Smooth muscle cell (in vitro differentiated cells): ENCODE results near the gene MYL3. TPM values are rescaled to one million over a fixed set of nuclear protein-coding genes. Genes with fewer than 3 reads are reported as not detected.
"Not testable (repeated sequence)": the region's sequence is repeated elsewhere in the genome, so short reads cannot be mapped to it uniquely, and the experiment has no call there.

Experiments
- DNase-seq: peaks from one replicate; lab custom pipeline; 2025; ENCODE audit not compliant: unreplicated experiment; lab: John Stamatoyannopoulos, UW
- H2AFZ ChIP-seq: fragments of 200-600 bp; sonication (generic); 2 replicates; pipeline ENCODE4 v1.6.0; 2016; ENCODE audit warnings: antibody characterized with exemption, low read depth, mild to moderate bottlenecking
- H3F3A ChIP-seq: fragments of 200-600 bp; sonication (generic); 2 replicates; pipeline ENCODE4 v1.6.0; 2017; ENCODE audit warnings: antibody characterized with exemption, low read depth
- H3K27ac ChIP-seq: fragments of 200-600 bp; sonication (generic); 2 replicates; pipeline ENCODE4 v1.5.1; 2016; ENCODE audit warnings: low read depth, mild to moderate bottlenecking
- H3K27me3 ChIP-seq: fragments of 200-600 bp; sonication (generic); 2 replicates; pipeline ENCODE4 v1.6.1; 2016; ENCODE audit warnings: low read depth, mild to moderate bottlenecking
- H3K36me3 ChIP-seq: fragments of 200-600 bp; sonication (generic); 2 replicates; pipeline ENCODE4 v1.5.1; 2016; ENCODE audit warnings: low read depth
- H3K4me1 ChIP-seq: fragments of 200-600 bp; sonication (generic); 2 replicates; pipeline ENCODE4 v1.5.1; 2016; ENCODE audit warnings: low read depth
- H3K4me2 ChIP-seq: fragments of 200-600 bp; sonication (generic); 2 replicates; pipeline ENCODE4 v1.6.0; 2016; ENCODE audit warnings: mild to moderate bottlenecking
- H3K4me3 ChIP-seq: fragments of 200-600 bp; sonication (generic); 2 replicates; pipeline ENCODE4 v1.5.1; 2016; ENCODE audit warnings: mild to moderate bottlenecking
- H3K79me2 ChIP-seq: fragments of 200-600 bp; sonication (generic); 2 replicates; pipeline ENCODE4 v1.6.0; 2016; ENCODE audit warnings: low read depth, mild to moderate bottlenecking
- H3K9ac ChIP-seq: fragments of 200-600 bp; sonication (generic); 2 replicates; pipeline ENCODE4 v1.6.0; 2016; ENCODE audit warnings: low read depth
- H3K9me3 ChIP-seq: fragments of 200-600 bp; sonication (generic); replicated peaks from 2 replicates; pipeline ENCODE4 v1.5.1; 2016; ENCODE audit warnings: low read depth
- H4K20me1 ChIP-seq: fragments of 200-600 bp; sonication (generic); 2 replicates; pipeline ENCODE4 v1.6.0; 2016; ENCODE audit warnings: low read depth
- WGBS: methylation state at CpG from one replicate; pipeline ENCODE4 v1.1.7; 2016; ENCODE audit warnings: low lambda C conversion rate; 5-methylcytosine and 5-hydroxymethylcytosine counted together
- polyA plus RNA-seq: library from polyadenylated mRNA; unstranded; fragments of >200 nt; fragmentation: Nextera tagmentation; extraction: Ambion mirVana; gene quantifications from 2 replicates; pipeline ENCODE4 v1.2.1, GENCODE V29; 2016
- total RNA-seq: library from RNA; depleted of rRNA; stranded (reverse); fragments of >200 nt; gene quantifications from 2 replicates; pipeline ENCODE4 v1.2.3, GENCODE V29; 2014
- TF ChIP-seq, protein P1 (sequence below): fragments of 200-600 bp; sonication (generic); IDR thresholded peaks from 2 replicates; pipeline ENCODE4 v1.5.1; 2017; ENCODE audit warnings: borderline replicate concordance, mild to moderate bottlenecking, antibody characterized with exemption; ENCODE audit not compliant: insufficient read depth, poor library complexity, severe bottlenecking

The MYL3 gene
- total RNA-seq (8.4 and 13.8 TPM in 2 replicates), polyA plus RNA-seq (14.4 and 25.6 TPM in 2 replicates)

DNA sequence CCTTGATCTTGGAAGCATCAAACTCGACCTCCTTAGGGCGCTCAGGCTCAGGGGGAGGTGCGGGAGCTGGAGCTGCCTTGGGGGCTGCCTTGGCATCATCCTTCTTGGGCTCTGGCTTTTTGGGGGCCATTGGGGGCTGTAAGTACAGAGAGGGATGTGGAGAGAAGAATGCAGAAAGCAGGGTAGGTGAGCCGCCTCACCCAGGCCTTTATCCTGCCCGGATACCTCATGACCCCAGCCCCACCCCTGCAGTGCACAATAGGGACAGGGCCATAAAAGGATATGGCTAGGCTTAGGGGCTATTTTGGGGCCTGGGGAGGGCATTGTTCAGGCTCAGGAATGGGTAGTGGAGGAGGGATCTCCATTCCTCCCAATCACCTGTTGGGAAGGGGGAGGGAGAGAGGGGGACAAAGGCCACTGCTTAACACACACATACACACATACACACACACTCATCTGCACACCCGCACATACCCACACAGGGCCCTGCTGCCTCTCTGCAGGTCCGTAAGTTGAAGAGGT lies at the start of gene MYL3:
Gene MYL3 (minus strand): TSS at position 184 of the 522 bp plus-strand sequence. CDS start 54 bp downstream, at position 130.
- no peaks in the 10 kb centered on the region for H3K36me3 ChIP-seq
- H3K27ac ChIP-seq, result no peak within 1 kb of the TSS
- H3K9ac ChIP-seq, result no peak within 1 kb of the TSS
- H3K9me3 ChIP-seq, result no peaks in the 10 kb centered on the region
- 94% methylated on average over 7 of the region's 7 CpGs for WGBS
- no peaks in the 10 kb centered on the region for H3K27me3 ChIP-seq
- H3K4me2 ChIP-seq, result no peak within 1 kb of the TSS
- H3K4me1 ChIP-seq, result no peaks in the 10 kb centered on the region
- TF ChIP-seq, protein P1, sequence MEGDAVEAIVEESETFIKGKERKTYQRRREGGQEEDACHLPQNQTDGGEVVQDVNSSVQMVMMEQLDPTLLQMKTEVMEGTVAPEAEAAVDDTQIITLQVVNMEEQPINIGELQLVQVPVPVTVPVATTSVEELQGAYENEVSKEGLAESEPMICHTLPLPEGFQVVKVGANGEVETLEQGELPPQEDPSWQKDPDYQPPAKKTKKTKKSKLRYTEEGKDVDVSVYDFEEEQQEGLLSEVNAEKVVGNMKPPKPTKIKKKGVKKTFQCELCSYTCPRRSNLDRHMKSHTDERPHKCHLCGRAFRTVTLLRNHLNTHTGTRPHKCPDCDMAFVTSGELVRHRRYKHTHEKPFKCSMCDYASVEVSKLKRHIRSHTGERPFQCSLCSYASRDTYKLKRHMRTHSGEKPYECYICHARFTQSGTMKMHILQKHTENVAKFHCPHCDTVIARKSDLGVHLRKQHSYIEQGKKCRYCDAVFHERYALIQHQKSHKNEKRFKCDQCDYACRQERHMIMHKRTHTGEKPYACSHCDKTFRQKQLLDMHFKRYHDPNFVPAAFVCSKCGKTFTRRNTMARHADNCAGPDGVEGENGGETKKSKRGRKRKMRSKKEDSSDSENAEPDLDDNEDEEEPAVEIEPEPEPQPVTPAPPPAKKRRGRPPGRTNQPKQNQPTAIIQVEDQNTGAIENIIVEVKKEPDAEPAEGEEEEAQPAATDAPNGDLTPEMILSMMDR, result no peak
- no peaks in the 10 kb centered on the region for H3K79me2 ChIP-seq
- no peak within 1 kb of the TSS for H3K4me3 ChIP-seq
- H2AFZ ChIP-seq, result no peak within 1 kb of the TSS
- H4K20me1 ChIP-seq, result no peaks in the 10 kb centered on the region
- H3F3A ChIP-seq, result no peaks in the 10 kb centered on the region
- no peak for DNase-seq

DNA sequence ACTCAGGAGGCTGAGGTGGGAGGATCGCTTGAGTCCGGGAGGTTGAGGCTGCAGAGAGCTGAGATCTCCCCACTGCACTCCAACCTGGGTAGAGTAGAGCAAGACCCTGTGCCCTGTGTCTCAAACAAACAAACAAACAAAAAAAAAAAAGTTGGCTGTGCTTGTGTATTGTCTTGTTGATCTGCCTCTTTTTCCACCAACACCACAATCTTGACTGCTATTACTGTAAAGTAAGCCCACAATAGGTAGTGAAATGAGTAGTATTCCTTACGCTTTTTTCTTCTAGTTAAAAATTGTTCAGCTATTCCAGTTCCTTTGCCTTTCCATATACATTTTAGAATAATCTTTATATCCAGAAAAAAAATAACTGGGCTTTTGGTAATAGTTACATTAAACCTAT lies 49.7 kb upstream of the MYL3 start:
- Histone ChIP-seq H3K4me2 (no peak overlapping the region), H3K27me3 (no peaks in the 10 kb centered on the region)
- 97% methylated on average over 3 of the region's 3 CpGs for WGBS

DNA sequence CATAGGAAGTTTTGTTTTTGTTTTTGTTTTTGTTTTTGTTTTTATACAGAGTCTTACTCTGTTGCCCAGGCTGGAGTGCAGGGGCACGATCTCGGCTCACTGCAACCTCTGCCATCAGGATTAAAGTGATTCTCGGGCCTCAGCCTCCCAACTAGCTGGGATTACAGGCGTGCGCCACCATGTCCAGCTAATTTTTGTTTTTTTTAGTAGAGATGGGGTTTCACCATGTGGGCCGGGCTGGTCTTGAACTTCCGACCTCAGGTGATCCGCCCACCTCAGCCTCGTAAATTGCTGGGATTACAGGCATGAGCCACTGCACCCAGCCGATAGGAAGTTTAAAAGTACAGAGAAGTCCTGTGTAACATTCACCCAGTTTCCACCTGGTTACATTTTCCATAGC lies 47.7 kb upstream of the MYL3 start:
- not testable (repeated sequence) for H3K27me3 ChIP-seq, H3K4me2 ChIP-seq, H4K20me1 ChIP-seq, H3K27ac ChIP-seq, H3K79me2 ChIP-seq, H3F3A ChIP-seq, H2AFZ ChIP-seq, H3K9me3 ChIP-seq, H3K9ac ChIP-seq, DNase-seq, H3K4me1 ChIP-seq, H3K4me3 ChIP-seq, H3K36me3 ChIP-seq
- 93% methylated on average over 10 of the region's 10 CpGs for WGBS

More for the DNA sequence above, 49.7 kb upstream of the MYL3 start:
- no peaks in the 10 kb centered on the region for H3F3A ChIP-seq
- H3K36me3 ChIP-seq, result peaks cover 6% of the 10 kb centered on the region
- no peaks in the 10 kb centered on the region for H3K79me2 ChIP-seq
- no peaks in the 10 kb centered on the region for H4K20me1 ChIP-seq
- H3K9me3 ChIP-seq, result peaks cover 6% of the 10 kb centered on the region
- H3K4me3 ChIP-seq, result no peak overlapping the region
- no peaks in the 10 kb centered on the region for H3K4me1 ChIP-seq
- no peak overlapping the region for H3K27ac ChIP-seq
- H2AFZ ChIP-seq, result no peak overlapping the region
- H3K9ac ChIP-seq, result no peak overlapping the region
- no peak for DNase-seq
- TF ChIP-seq, protein P1, result no peak

DNA sequence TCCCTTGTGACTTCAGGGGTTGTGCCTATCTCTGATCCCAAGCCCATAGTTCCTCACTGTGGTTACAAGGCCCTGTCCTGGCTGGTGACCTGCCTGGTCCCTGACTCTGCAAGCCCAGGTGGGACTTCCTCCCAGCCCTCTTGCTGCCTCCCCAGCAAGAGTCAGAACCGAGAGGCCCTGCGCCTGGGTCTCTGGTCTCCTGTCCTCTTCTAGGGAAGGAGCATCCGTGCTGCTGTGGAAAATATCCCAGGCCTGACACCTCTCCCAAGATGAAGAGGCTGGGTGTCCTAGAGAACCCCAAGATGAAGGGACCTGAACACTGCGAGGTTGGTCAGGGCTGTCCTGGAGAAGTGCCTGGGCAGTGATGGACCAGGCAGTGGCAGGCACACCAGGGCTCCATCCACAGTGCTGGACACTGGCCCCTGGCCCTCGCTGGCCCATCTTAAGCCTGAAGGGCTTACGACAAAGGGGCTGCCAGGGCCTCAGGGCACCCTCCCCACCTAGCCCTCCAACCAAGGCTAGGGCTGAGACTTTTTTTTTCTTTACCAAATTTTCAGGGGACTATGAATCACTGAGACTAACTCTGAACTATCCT lies 47.0 kb upstream of the MYL3 start:
- no peaks in the 10 kb centered on the region for H3F3A ChIP-seq
- no peak overlapping the region for H3K9ac ChIP-seq

More for the DNA sequence above, 47.0 kb upstream of the MYL3 start:
- TF ChIP-seq, protein P1, result no peak
- Histone ChIP-seq H3K4me3 (no peak overlapping the region), H3K27me3 (no peaks in the 10 kb centered on the region), H3K79me2 (no peaks in the 10 kb centered on the region), H2AFZ (no peak overlapping the region), H3K36me3 (no peaks in the 10 kb centered on the region), H4K20me1 (no peaks in the 10 kb centered on the region), H3K4me1 (no peaks in the 10 kb centered on the region), H3K27ac (no peak overlapping the region), H3K4me2 (no peak overlapping the region), H3K9me3 (no peaks in the 10 kb centered on the region)
- DNase-seq, result no peak
- 90% methylated on average over 6 of the region's 6 CpGs for WGBS
